ENCODE data around the gene FOXE3. TPM values are rescaled to one million over a fixed set of nuclear protein-coding genes. Genes with fewer than 3 reads are reported as not detected.
"Not testable (repeated sequence)": the region's sequence is repeated elsewhere in the genome, so short reads cannot be mapped to it uniquely, and the experiment has no call there.

The FOXE3 gene
- total RNA-seq, 1 experiment from 2014 or later: not detected

GRCh38 chr1:47442202-47442601 is 26.1 kb downstream of the FOXE3 start:
- H3K36me3 ChIP-seq: peaks cover 68% of the 10 kb centered on the region
- H3K4me1 ChIP-seq (replicated peaks): peaks cover 32% of the 10 kb centered on the region
- H3K9me3 ChIP-seq (replicated peaks): no peaks in the 10 kb centered on the region
- H3K27ac ChIP-seq: peak overlapping the region; percentile 89
- peak overlapping the region; percentile 95 for H3K4me3 ChIP-seq
- DNase-seq (ENCODE audit: low read depth in 1 of 2, low spot score in 2 of 2): peak in 1 of 2 experiments; percentile 73
- no peaks in the 10 kb centered on the region for H3K27me3 ChIP-seq (replicated peaks)

DNA sequence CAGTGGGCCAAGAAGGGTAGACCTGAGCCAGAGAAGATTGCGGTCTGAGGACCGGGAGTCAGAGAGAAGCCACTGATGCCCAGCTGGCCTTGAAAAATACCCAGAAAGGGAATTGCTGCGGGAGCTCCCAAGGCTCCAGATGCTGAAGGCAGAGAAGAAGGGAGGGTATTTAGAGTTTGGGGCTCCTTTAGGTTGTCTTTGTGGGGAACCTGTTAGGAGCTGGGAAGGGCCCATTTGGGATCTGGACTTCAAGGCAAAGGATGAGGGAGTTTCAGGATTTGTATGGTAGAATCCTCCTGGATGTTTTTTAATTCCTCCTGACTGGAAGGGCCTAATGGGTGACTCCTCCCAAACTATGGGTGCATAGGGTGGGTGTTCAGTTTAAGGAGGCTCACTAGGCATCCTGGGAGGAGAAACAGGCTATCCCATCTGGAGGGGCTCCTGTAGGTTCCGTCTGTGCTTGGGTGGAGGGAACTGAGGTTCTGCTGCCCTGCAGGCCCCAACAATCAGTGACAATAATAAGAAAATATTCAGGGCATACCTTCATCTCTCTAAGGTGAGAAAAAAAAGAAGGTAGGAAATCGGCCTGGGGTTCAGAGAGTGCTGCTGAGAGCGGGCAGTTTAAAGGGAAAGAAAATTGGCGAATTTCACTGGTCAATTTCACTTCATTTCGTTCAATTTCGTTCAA is 26.9 kb downstream of the FOXE3 start:
- no peaks in the 10 kb centered on the region for H3K27me3 ChIP-seq (replicated peaks)
- H3K9me3 ChIP-seq (replicated peaks): no peaks in the 10 kb centered on the region
- H3K4me1 ChIP-seq (replicated peaks): peaks cover 32% of the 10 kb centered on the region
- peak overlapping the region; percentile 89 for H3K27ac ChIP-seq
- H3K4me3 ChIP-seq: peak overlapping the region; percentile 95
- peak in 1 of 2 experiments; percentile 67 for DNase-seq (ENCODE audit: low read depth in 1 of 2, low spot score in 2 of 2)
- H3K36me3 ChIP-seq: peaks cover 69% of the 10 kb centered on the region

DNA sequence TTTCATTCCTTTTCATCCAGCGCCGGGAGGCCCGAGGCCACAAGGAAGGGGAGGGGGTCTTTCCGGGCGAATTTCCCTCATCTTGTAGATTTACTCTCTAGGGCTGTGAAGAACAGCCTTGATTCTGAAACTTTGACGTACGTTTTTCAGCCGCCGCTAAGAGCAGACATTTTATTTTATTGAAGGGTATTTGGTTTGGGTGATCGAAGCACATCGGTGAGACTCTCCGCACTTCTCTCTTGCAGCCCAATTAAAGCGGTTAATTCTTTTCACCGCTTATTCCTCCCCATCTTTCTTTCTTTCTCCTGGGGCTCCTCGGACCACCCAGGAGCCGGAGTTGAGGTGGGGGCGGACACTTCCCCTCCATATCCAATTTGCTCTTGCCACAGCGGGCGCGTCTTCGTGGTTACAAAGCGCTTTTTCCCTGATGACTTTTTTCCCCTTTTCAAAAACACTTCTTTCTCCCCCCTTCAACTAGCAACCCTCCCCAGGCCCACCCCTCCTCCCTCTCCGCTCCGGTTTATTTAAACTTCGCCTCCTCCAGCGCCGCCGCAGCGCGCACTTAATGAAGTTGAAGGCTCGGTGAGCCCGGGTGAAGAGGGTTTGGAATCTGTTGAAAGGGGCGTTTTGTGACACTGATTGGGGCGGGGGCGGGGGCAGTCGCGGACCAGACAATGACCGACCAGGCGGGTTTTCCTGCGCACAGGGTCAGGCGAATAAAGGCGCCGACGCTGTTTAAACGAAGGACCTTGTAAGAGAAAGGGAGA is 27.6 kb downstream of the FOXE3 start:
- H3K4me1 ChIP-seq (replicated peaks): peaks cover 32% of the 10 kb centered on the region
- H3K27me3 ChIP-seq (replicated peaks): no peaks in the 10 kb centered on the region
- peak overlapping the region; percentile 95 for H3K4me3 ChIP-seq
- H3K36me3 ChIP-seq: peaks cover 71% of the 10 kb centered on the region
- peak overlapping the region; percentile 89 for H3K27ac ChIP-seq
- no peaks in the 10 kb centered on the region for H3K9me3 ChIP-seq (replicated peaks)
- DNase-seq (ENCODE audit: low read depth in 1 of 2, low spot score in 2 of 2): peak; percentile 80 to 88

- Histone ChIP-seq H3K36me3 (peaks cover 71% of the 10 kb centered on the region), H3K27ac (peak overlapping the region; percentile 89), H3K4me1 (replicated peaks) (peaks cover 32% of the 10 kb centered on the region), H3K9me3 (replicated peaks) (no peaks in the 10 kb centered on the region), H3K4me3 (peak overlapping the region; percentile 95), H3K27me3 (replicated peaks) (no peaks in the 10 kb centered on the region)
- DNase-seq (ENCODE audit: low read depth in 1 of 2, low spot score in 2 of 2): peak in 1 of 2 experiments; percentile 78
Observed at GRCh38 chr1:47444297-47444561, 28.1 kb downstream of the FOXE3 start.

DNA sequence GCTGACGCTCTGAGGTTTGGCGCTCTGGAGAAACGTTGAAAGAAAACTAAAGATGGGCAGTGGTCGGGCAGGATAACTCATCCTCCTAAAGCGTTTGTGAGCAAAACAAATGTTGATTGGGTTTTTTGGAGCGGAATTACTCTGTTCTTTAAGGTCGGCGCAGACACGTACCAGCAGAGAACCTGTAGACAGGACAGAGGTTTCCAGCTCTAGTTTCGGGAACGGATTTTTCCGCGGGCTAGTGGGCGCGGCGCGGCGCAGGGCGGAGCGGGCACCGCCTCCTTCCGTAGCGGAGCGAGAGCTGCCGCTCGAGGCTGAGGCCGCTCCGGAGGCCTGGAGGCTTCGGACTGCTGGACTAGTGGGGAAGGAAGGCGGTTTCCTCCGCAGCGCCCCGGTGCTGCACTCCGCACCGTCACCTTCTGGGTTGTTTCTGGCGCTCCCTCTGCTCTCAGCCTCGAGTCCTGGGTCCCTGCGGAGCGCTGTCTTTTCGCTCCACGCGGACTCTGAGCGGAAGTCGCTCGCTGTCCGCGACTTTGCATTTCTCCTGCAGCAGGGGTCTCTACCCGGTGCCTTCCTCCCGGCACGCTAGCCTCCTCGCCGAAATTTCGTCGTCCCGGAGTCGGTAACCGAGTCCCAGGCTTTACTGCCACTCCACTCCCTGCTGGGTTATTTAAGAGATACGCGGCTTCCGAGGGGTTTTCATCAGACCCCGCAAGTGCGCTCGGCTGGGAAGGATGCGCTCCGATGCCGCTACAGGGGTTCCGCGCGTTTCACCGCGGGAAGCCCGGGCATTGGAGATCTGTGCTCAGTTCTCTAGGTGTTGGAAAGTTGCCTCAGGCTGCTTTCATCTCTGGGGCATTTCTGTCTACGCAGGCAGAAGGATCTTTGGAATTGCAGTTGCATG is 28.7 kb downstream of the FOXE3 start:
- peak overlapping the region; percentile 89 for H3K27ac ChIP-seq
- no peak for DNase-seq (ENCODE audit: low read depth in 1 of 2, low spot score in 2 of 2)
- peaks cover 71% of the 10 kb centered on the region for H3K36me3 ChIP-seq
- H3K4me1 ChIP-seq (replicated peaks): peaks cover 32% of the 10 kb centered on the region
- H3K9me3 ChIP-seq (replicated peaks): no peaks in the 10 kb centered on the region
- H3K27me3 ChIP-seq (replicated peaks): no peaks in the 10 kb centered on the region
- peak overlapping the region; percentile 95 for H3K4me3 ChIP-seq

DNA sequence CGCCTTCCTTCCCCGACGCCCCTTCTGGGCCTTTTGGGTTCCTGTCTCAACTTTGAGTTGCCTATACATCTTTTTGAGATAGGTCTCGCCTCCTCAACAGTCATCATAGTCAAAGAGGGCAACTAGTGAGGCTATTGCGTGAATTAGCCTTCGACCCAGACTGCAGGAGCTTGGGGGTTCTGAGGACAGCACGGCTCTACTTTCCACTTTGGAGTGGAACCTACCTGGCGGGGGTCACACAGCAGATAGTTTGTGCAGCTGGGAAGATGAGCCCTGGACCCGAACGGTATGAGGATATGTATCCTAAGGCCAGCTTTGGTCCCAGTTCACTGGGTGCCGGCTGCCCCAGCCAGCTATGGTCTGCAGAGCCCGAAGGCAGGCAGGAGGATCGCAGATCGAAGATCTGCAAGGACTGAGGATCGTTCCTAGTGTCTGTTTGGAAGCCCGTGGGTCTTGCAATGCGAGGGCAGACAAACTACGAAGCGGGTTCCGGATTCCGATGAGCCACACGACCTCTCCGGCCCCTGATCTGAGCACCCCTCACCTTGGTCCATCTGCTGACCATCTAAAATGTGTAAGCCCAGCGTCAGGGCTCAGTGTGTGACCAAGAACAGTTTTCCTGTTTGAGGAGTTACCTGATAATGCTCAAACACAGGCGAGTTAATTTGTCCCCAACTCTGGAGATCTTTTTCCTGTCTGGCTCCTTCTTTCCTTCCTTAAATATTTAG is 29.9 kb downstream of the FOXE3 start:
- Histone ChIP-seq H3K4me3 (no peak overlapping the region), H3K36me3 (peaks cover 72% of the 10 kb centered on the region), H3K27ac (no peak overlapping the region), H3K27me3 (replicated peaks) (no peaks in the 10 kb centered on the region), H3K9me3 (replicated peaks) (no peaks in the 10 kb centered on the region), H3K4me1 (replicated peaks) (peaks cover 32% of the 10 kb centered on the region)
- no peak for DNase-seq (ENCODE audit: low read depth in 1 of 2, low spot score in 2 of 2)

DNA sequence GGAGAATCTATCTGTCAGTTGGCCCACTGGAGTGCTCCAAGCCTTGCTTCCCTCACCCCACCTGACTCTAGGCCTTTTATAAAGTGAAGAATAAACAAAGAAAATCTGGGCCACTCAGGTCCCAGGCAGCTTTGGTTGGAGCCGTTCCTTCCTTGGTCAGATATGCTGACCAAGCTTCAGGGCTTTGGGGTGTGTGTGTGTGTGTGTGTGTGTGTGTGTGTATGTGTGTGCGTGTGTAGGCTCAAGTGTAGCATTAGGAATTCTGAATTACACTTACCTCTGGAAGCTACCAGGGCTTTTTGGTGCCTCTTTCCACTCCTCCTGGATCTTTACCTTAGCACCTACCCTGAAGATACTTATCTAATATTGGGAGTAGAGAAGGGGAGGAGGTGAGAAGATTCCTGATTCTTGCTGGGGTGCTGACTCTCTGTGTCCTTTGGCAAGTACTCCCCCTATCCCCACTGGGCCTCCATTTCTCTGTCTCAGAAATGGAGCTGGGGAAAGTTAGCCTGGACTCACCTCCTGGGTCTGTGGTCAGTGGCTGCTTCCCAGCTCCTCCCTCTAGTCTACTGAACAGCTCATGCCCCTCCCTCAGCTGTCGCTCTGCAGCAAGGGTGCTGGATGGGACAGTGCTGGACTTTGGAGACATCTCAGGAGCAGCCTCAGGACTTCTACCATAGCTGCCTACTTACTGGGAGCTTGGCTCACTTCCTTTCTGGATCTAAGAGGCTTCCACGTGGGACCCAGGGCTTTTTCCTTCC is 32.6 kb downstream of the FOXE3 start:
- no peak overlapping the region for H3K27ac ChIP-seq
- DNase-seq (ENCODE audit: low read depth in 1 of 2, low spot score in 2 of 2): no peak
- H3K4me3 ChIP-seq: no peak overlapping the region
- H3K27me3 ChIP-seq (replicated peaks): no peaks in the 10 kb centered on the region
- H3K4me1 ChIP-seq (replicated peaks): peaks cover 12% of the 10 kb centered on the region
- no peaks in the 10 kb centered on the region for H3K9me3 ChIP-seq (replicated peaks)
- H3K36me3 ChIP-seq: peaks cover 60% of the 10 kb centered on the region

DNA sequence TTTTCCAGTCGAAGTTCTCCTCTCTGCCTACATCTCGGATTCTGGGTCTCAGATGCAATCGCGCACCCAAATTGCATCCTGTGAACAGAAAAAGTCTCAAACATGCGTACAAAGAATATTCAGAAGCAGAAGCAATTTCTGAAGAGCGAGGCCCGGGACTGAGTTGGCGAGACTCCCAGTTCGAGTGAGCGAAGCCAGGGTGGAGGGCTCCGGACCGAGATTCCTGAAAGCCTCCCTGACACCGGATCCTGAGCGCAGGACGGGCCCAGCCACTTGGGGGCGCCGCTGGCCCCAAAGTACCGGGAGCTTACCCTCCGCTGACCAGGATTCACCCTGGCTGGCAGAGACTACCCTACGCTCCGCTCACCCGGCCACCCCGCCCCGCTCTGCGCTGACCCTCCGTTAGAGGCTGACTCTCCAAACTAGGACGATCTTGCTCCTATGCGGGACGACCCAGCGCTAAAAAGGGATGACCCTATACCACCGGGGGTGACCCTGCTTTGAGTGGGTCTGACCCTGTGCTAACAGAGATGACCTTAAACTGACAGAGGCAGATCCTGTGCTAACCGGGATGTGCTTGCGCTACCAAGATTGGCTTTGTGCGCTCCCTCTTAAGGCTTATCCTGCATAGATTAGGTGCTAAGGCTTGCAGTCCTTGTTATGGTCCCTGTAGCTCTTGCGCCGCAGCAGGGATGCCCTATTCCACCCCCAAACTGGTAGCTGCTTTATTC is 33.9 kb downstream of the FOXE3 start:
- DNase-seq (ENCODE audit: low read depth in 1 of 2, low spot score in 2 of 2): no peak
- Histone ChIP-seq H3K27ac (no peak overlapping the region), H3K27me3 (replicated peaks) (no peaks in the 10 kb centered on the region), H3K36me3 (peaks cover 54% of the 10 kb centered on the region), H3K4me3 (no peak overlapping the region), H3K4me1 (replicated peaks) (peaks cover 2% of the 10 kb centered on the region), H3K9me3 (replicated peaks) (no peaks in the 10 kb centered on the region)

DNA sequence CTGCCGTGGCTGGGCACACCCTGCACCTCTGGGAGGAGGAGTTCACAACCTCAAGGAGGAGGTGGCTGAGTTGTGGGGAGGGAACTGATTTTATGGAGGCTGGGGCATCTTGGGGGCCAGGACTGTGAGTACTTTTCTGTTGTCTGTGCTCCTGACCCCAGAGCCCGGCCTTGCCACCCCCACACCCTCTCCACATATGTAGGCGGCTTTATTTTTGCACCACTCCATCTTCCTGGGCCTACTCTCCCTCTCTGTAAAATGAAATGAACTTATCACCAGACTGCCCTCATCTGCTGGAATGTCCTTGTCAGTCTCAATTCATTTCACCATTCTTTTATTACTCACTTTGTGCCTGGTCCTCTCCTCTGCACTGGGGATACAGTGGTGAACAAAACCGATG is 34.5 kb downstream of the FOXE3 start:
- Histone ChIP-seq H3K4me3 (no peak overlapping the region), H3K27ac (no peak overlapping the region), H3K4me1 (replicated peaks) (no peaks in the 10 kb centered on the region), H3K36me3 (peaks cover 49% of the 10 kb centered on the region), H3K27me3 (replicated peaks) (no peaks in the 10 kb centered on the region), H3K9me3 (replicated peaks) (no peaks in the 10 kb centered on the region)
- no peak for DNase-seq (ENCODE audit: low read depth in 1 of 2, low spot score in 2 of 2)

DNA sequence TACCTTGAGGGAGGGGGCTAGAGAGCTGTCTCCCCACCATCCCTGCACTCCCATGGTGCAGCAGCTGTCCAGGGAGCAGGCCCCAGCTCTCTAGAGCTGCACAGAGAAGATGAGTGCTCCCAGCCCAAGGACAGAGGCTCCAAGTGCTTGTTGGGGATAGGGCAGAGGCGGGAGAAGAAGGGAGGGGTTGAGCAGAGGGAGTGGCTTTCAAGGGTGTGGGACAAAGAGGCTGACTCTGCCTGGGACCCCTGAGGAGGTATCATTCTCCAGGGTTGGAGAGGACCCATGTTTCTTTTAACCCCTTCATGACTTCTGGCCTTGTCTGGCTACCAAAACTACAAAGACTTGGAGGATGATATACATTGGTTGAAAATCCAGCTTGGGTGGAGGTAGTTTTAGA is 36.3 kb downstream of the FOXE3 start:
- Histone ChIP-seq H3K27ac (no peak overlapping the region), H3K9me3 (replicated peaks) (no peaks in the 10 kb centered on the region), H3K4me1 (replicated peaks) (no peaks in the 10 kb centered on the region), H3K27me3 (replicated peaks) (no peaks in the 10 kb centered on the region), H3K36me3 (peaks cover 32% of the 10 kb centered on the region), H3K4me3 (no peak overlapping the region)
- DNase-seq (ENCODE audit: low read depth in 1 of 2, low spot score in 2 of 2): no peak

DNA sequence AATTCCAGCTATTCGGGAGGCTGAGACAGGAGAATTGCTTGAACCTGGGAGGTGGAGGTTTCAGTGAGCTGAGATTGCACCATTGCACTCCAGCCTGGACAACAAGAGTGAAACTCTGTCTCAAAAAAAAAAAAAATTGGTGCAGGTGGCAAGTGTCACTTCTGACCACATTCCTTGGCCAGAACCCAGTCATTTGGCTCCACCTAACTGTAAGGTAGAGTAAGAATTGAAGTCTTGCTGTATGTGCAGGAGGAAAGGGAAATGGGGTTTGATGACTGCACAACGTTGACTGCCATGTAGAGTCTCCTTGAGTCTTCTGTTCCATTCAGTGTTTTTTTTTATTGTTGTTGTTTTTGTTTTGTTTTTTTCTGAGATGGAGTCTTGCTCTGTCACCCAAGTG is 37.8 kb downstream of the FOXE3 start:
- H3K27ac ChIP-seq; H3K4me3 ChIP-seq; H3K4me1 ChIP-seq (replicated peaks); H3K27me3 ChIP-seq (replicated peaks); DNase-seq (ENCODE audit: low read depth in 1 of 2, low spot score in 2 of 2); H3K9me3 ChIP-seq (replicated peaks): not testable (repeated sequence)
- H3K36me3 ChIP-seq: peaks cover 22% of the 10 kb centered on the region

GRCh38 chr1:47456250-47456649 is 40.2 kb downstream of the FOXE3 start:
- Histone ChIP-seq H3K4me1 (replicated peaks) (no peaks in the 10 kb centered on the region), H3K36me3 (no peaks in the 10 kb centered on the region; the same call in 1 of the 2 replicates), H3K9me3 (replicated peaks) (no peaks in the 10 kb centered on the region; the same call in 1 of the 2 replicates), H3K27me3 (replicated peaks) (peaks cover 9% of the 10 kb centered on the region), H3K4me3 (no peak overlapping the region), H3K27ac (no peak overlapping the region)
- DNase-seq (ENCODE audit: low read depth in 1 of 2, low spot score in 2 of 2): no peak
